ENCODE results near the gene ANKRD12. TPM values are rescaled to one million over a fixed set of nuclear protein-coding genes. Genes with fewer than 3 reads are reported as not detected.

ANKRD12 gene
- total and polyA plus RNA-seq, 2 donors (not counting 1 experiment from before 2014, with no cell fraction given), result 13.0 to 53.3 TPM

- H3K36me3 ChIP-seq (ENCODE audit: control insufficient read depth, insufficient read depth, low read length), result no peaks in the 10 kb centered on the region
- H3K27me3 ChIP-seq (ENCODE audit: control insufficient read depth, insufficient read depth, low read length), result no peaks in the 10 kb centered on the region
- H3K4me2 ChIP-seq (ENCODE audit: extremely low read depth, insufficient read depth, low read length), result no peak overlapping the region
- H3K4me3 ChIP-seq (replicated peaks in 1 of 4; ENCODE audit: control extremely low read depth in 1 of 4, insufficient read depth in 1 of 4, low read depth in 3 of 4, low read length in 4 of 4), result no peak overlapping the region
- no peak for DNase-seq (ENCODE audit: low read depth in 2 of 2)
- H3K9me3 ChIP-seq (ENCODE audit: control insufficient read depth, insufficient read depth, low read depth, low read length), result no peaks in the 10 kb centered on the region
- H2AFZ ChIP-seq (ENCODE audit: low read length), result no peak overlapping the region
- no peaks in the 10 kb centered on the region for H3K4me1 ChIP-seq (ENCODE audit: control insufficient read depth, extremely low read depth, insufficient read depth, low read length)
- H3K9ac ChIP-seq (ENCODE audit: insufficient read depth, low read length), result no peak overlapping the region
- H4K20me1 ChIP-seq (ENCODE audit: control insufficient read depth, extremely low read depth, insufficient read depth, low read length), result no peaks in the 10 kb centered on the region
- H3K79me2 ChIP-seq (ENCODE audit: control insufficient read depth, insufficient read depth, low read length), result no peaks in the 10 kb centered on the region
- TF ChIP-seq EZH2 (IDR thresholded peaks at IDR 0.05; ENCODE audit: low read length, missing control alignments) (no peak), CTCF (conservative IDR thresholded peaks at IDR 0.05 in 1 of 2, IDR thresholded peaks at IDR 0.05 in 1 of 2; ENCODE audit: low read depth in 1 of 2, low read length in 2 of 2) (no peak)
- H3K27ac ChIP-seq (ENCODE audit: insufficient read depth, low read length), result no peak overlapping the region
These were observed 63.1 kb downstream of the ANKRD12 start for GRCh38 chr18:9199681-9200080.

GRCh38 chr18:9201224-9201623 is 64.6 kb downstream of the ANKRD12 start:
- H3K27ac ChIP-seq (ENCODE audit: insufficient read depth, low read length), result no peak overlapping the region
- H2AFZ ChIP-seq (ENCODE audit: low read length), result no peak overlapping the region
- no peaks in the 10 kb centered on the region for H3K9me3 ChIP-seq (ENCODE audit: control insufficient read depth, insufficient read depth, low read depth, low read length)
- no peak overlapping the region for H3K9ac ChIP-seq (ENCODE audit: insufficient read depth, low read length)
- no peaks in the 10 kb centered on the region for H3K27me3 ChIP-seq (ENCODE audit: control insufficient read depth, insufficient read depth, low read length)
- no peaks in the 10 kb centered on the region for H3K4me1 ChIP-seq (ENCODE audit: control insufficient read depth, extremely low read depth, insufficient read depth, low read length)
- DNase-seq (ENCODE audit: low read depth in 2 of 2), result no peak
- no peak overlapping the region for H3K4me3 ChIP-seq (replicated peaks in 1 of 4; ENCODE audit: control extremely low read depth in 1 of 4, insufficient read depth in 1 of 4, low read depth in 3 of 4, low read length in 4 of 4)
- H3K79me2 ChIP-seq (ENCODE audit: control insufficient read depth, insufficient read depth, low read length), result no peaks in the 10 kb centered on the region
- TF ChIP-seq EZH2 (IDR thresholded peaks at IDR 0.05; ENCODE audit: low read length, missing control alignments), result no peak
- no peak for TF ChIP-seq CTCF (conservative IDR thresholded peaks at IDR 0.05 in 1 of 2, IDR thresholded peaks at IDR 0.05 in 1 of 2; ENCODE audit: low read depth in 1 of 2, low read length in 2 of 2)
- H3K36me3 ChIP-seq (ENCODE audit: control insufficient read depth, insufficient read depth, low read length), result no peaks in the 10 kb centered on the region
- H3K4me2 ChIP-seq (ENCODE audit: extremely low read depth, insufficient read depth, low read length), result no peak overlapping the region
- no peaks in the 10 kb centered on the region for H4K20me1 ChIP-seq (ENCODE audit: control insufficient read depth, extremely low read depth, insufficient read depth, low read length)

GRCh38 chr18:9204659-9205058 is 68.1 kb downstream of the ANKRD12 start:
- Histone ChIP-seq H3K9me3 (ENCODE audit: control insufficient read depth, insufficient read depth, low read depth, low read length) (no peaks in the 10 kb centered on the region), H3K27ac (ENCODE audit: insufficient read depth, low read length) (no peak overlapping the region), H3K27me3 (ENCODE audit: control insufficient read depth, insufficient read depth, low read length) (no peaks in the 10 kb centered on the region), H2AFZ (ENCODE audit: low read length) (no peak overlapping the region), H4K20me1 (ENCODE audit: control insufficient read depth, extremely low read depth, insufficient read depth, low read length) (no peaks in the 10 kb centered on the region), H3K79me2 (ENCODE audit: control insufficient read depth, insufficient read depth, low read length) (no peaks in the 10 kb centered on the region), H3K4me3 (replicated peaks in 1 of 4; ENCODE audit: control extremely low read depth in 1 of 4, insufficient read depth in 1 of 4, low read depth in 3 of 4, low read length in 4 of 4) (no peak overlapping the region), H3K4me2 (ENCODE audit: extremely low read depth, insufficient read depth, low read length) (no peak overlapping the region), H3K9ac (ENCODE audit: insufficient read depth, low read length) (no peak overlapping the region), H3K4me1 (ENCODE audit: control insufficient read depth, extremely low read depth, insufficient read depth, low read length) (no peaks in the 10 kb centered on the region), H3K36me3 (ENCODE audit: control insufficient read depth, insufficient read depth, low read length) (no peaks in the 10 kb centered on the region)
- no peak for DNase-seq (ENCODE audit: low read depth in 2 of 2)
- TF ChIP-seq CTCF (conservative IDR thresholded peaks at IDR 0.05 in 1 of 2, IDR thresholded peaks at IDR 0.05 in 1 of 2; ENCODE audit: low read depth in 1 of 2, low read length in 2 of 2) (no peak), EZH2 (IDR thresholded peaks at IDR 0.05; ENCODE audit: low read length, missing control alignments) (no peak)
